ENCODE measurements around the gene KRT32.

DNA sequence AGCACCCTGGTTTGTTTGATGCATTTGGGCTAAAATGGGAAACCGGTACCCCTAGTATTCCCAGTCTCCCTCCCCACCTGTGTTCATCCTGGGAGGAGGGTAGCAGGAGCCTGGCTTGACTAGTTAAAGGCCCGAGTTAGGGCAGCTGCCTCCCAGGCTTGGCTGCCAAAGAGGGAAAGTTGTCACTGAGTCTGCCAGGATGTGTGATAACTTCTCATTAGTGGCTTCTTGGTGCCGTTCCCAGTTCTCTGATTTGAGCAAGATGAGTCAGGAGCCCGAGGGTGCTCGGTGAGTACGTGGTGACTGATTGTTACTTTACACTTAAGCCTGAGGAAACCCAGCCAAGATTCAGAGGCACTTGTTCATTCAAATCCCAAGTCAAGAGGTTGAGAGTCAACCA, 2.5 kb downstream of the KRT32 start:
- TF ChIP-seq, protein P1, sequence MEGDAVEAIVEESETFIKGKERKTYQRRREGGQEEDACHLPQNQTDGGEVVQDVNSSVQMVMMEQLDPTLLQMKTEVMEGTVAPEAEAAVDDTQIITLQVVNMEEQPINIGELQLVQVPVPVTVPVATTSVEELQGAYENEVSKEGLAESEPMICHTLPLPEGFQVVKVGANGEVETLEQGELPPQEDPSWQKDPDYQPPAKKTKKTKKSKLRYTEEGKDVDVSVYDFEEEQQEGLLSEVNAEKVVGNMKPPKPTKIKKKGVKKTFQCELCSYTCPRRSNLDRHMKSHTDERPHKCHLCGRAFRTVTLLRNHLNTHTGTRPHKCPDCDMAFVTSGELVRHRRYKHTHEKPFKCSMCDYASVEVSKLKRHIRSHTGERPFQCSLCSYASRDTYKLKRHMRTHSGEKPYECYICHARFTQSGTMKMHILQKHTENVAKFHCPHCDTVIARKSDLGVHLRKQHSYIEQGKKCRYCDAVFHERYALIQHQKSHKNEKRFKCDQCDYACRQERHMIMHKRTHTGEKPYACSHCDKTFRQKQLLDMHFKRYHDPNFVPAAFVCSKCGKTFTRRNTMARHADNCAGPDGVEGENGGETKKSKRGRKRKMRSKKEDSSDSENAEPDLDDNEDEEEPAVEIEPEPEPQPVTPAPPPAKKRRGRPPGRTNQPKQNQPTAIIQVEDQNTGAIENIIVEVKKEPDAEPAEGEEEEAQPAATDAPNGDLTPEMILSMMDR (IDR thresholded peaks at IDR 0.05) = no peak
- no peak for TF ChIP-seq POLR2A (IDR thresholded peaks at IDR 0.05)

Data from lower leg skin (tissue), 3 donors.